ENCODE results near the gene TLDC2. TPM values are rescaled to one million over a fixed set of nuclear protein-coding genes. Genes with fewer than 3 reads are reported as not detected.
A peak's percentile ranks its signal among the peaks of the same experiment; 100 is the strongest.

Gene TLDC2
- total RNA-seq, 1 experiment from 2014 or later = not detected

GRCh38 chr20:36854348-36855240 is 21.3 kb upstream of the TLDC2 start:
- Histone ChIP-seq H2AFZ (ENCODE audit: low read length) (no peak overlapping the region), H3K4me2 (ENCODE audit: low read depth, low read length, poor library complexity, severe bottlenecking) (peak overlapping the region; percentile 35)

GRCh38 chr20:36855241-36855657 is 20.7 kb upstream of the TLDC2 start:
- Histone ChIP-seq H3K4me1 (ENCODE audit: low read length) (peaks cover 97% of the 10 kb centered on the region), H2AFZ (ENCODE audit: low read length) (no peak overlapping the region), H4K20me1 (ENCODE audit: insufficient read depth, low read depth, low read length) (peaks cover 37% of the 10 kb centered on the region; the same call in 1 of the 2 replicates), H3K9me2 (replicated peaks; ENCODE audit: insufficient read depth, low read length) (no peaks in the 10 kb centered on the region), H3K79me2 (ENCODE audit: low read length) (peaks cover 96% of the 10 kb centered on the region), H3K4me2 (ENCODE audit: low read depth, low read length, poor library complexity, severe bottlenecking) (peak overlapping the region; percentile 35), H3K9ac (ENCODE audit: low read length) (peak overlapping the region; percentile 47; the same call in 1 of the 2 replicates), H3K36me3 (ENCODE audit: insufficient read depth, low read length) (peaks cover 17% of the 10 kb centered on the region), H3K27me3 (ENCODE audit: low read length) (no peaks in the 10 kb centered on the region), H3K27ac (ENCODE audit: low read length) (peak overlapping the region; percentile 98), H3K4me3 (ENCODE audit: low read length) (no peak overlapping the region), H3K9me3 (ENCODE audit: low read length) (no peaks in the 10 kb centered on the region; the same call in 1 of the 2 replicates)
- DNase-seq = no peak

More at GRCh38 chr20:36854348-36855240, 21.3 kb upstream of the TLDC2 start:
- DNase-seq = no peak
- no peaks in the 10 kb centered on the region for H3K9me2 ChIP-seq (replicated peaks; ENCODE audit: insufficient read depth, low read length)
- peaks cover 17% of the 10 kb centered on the region for H3K36me3 ChIP-seq (ENCODE audit: insufficient read depth, low read length)
- peak overlapping the region; percentile 98 for H3K27ac ChIP-seq (ENCODE audit: low read length)
- no peaks in the 10 kb centered on the region; the same call in 1 of the 2 replicates for H3K9me3 ChIP-seq (ENCODE audit: low read length)
- H4K20me1 ChIP-seq (ENCODE audit: insufficient read depth, low read depth, low read length) = peaks cover 37% of the 10 kb centered on the region; the same call in 1 of the 2 replicates
- H3K4me1 ChIP-seq (ENCODE audit: low read length) = peaks cover 97% of the 10 kb centered on the region
- H3K27me3 ChIP-seq (ENCODE audit: low read length) = no peaks in the 10 kb centered on the region
- H3K9ac ChIP-seq (ENCODE audit: low read length) = peak overlapping the region; percentile 10; the same call in 1 of the 2 replicates
- H3K4me3 ChIP-seq (ENCODE audit: low read length) = no peak overlapping the region
- H3K79me2 ChIP-seq (ENCODE audit: low read length) = peaks cover 96% of the 10 kb centered on the region

GRCh38 chr20:36856195-36856594 is 19.7 kb upstream of the TLDC2 start:
- no peaks in the 10 kb centered on the region for H3K9me2 ChIP-seq (replicated peaks; ENCODE audit: insufficient read depth, low read length)
- DNase-seq = no peak
- no peaks in the 10 kb centered on the region for H3K27me3 ChIP-seq (ENCODE audit: low read length)
- peaks cover 13% of the 10 kb centered on the region for H3K36me3 ChIP-seq (ENCODE audit: insufficient read depth, low read length)
- H3K4me2 ChIP-seq (ENCODE audit: low read depth, low read length, poor library complexity, severe bottlenecking) = peak overlapping the region; percentile 35
- H3K79me2 ChIP-seq (ENCODE audit: low read length) = peaks cover 97% of the 10 kb centered on the region
- no peak overlapping the region for H2AFZ ChIP-seq (ENCODE audit: low read length)
- no peaks in the 10 kb centered on the region; the same call in 1 of the 2 replicates for H3K9me3 ChIP-seq (ENCODE audit: low read length)
- H3K27ac ChIP-seq (ENCODE audit: low read length) = peak overlapping the region; percentile 98
- H3K4me3 ChIP-seq (ENCODE audit: low read length) = peak overlapping the region; percentile 8; the same call in 1 of the 2 replicates
- H3K9ac ChIP-seq (ENCODE audit: low read length) = peak overlapping the region; percentile 47
- peaks cover 37% of the 10 kb centered on the region; the same call in 1 of the 2 replicates for H4K20me1 ChIP-seq (ENCODE audit: insufficient read depth, low read depth, low read length)
- peaks cover 98% of the 10 kb centered on the region for H3K4me1 ChIP-seq (ENCODE audit: low read length)

- H3K9me3 ChIP-seq (ENCODE audit: low read length) = no peaks in the 10 kb centered on the region
- H3K27ac ChIP-seq (ENCODE audit: low read length) = peak overlapping the region; percentile 98
- peaks cover 97% of the 10 kb centered on the region for H3K79me2 ChIP-seq (ENCODE audit: low read length)
- H3K27me3 ChIP-seq (ENCODE audit: low read length) = no peaks in the 10 kb centered on the region
- H3K4me1 ChIP-seq (ENCODE audit: low read length) = peaks cover 97% of the 10 kb centered on the region
- H4K20me1 ChIP-seq (ENCODE audit: insufficient read depth, low read depth, low read length) = peaks cover 37% of the 10 kb centered on the region; the same call in 1 of the 2 replicates
- DNase-seq = peak; percentile 62
- H3K4me2 ChIP-seq (ENCODE audit: low read depth, low read length, poor library complexity, severe bottlenecking) = peak overlapping the region; percentile 35
- H3K4me3 ChIP-seq (ENCODE audit: low read length) = no peak overlapping the region; the same call in 1 of the 2 replicates
- peaks cover 7% of the 10 kb centered on the region; the same call in 1 of the 2 replicates for H3K36me3 ChIP-seq (ENCODE audit: insufficient read depth, low read length)
- no peaks in the 10 kb centered on the region for H3K9me2 ChIP-seq (replicated peaks; ENCODE audit: insufficient read depth, low read length)
- H2AFZ ChIP-seq (ENCODE audit: low read length) = no peak overlapping the region
- peak overlapping the region; percentile 47 for H3K9ac ChIP-seq (ENCODE audit: low read length)
Observed at GRCh38 chr20:36856691-36857635, 19.0 kb upstream of the TLDC2 start.

GRCh38 chr20:36859282-36859555 is 16.7 kb upstream of the TLDC2 start:
- Histone ChIP-seq H3K27ac (ENCODE audit: low read length) (peak overlapping the region; percentile 98), H3K4me2 (ENCODE audit: low read depth, low read length, poor library complexity, severe bottlenecking) (peak overlapping the region; percentile 94), H3K27me3 (ENCODE audit: low read length) (no peaks in the 10 kb centered on the region), H3K4me1 (ENCODE audit: low read length) (peaks cover 78% of the 10 kb centered on the region), H2AFZ (ENCODE audit: low read length) (no peak overlapping the region), H3K36me3 (ENCODE audit: insufficient read depth, low read length) (peaks cover 4% of the 10 kb centered on the region; the same call in 1 of the 2 replicates), H3K79me2 (ENCODE audit: low read length) (peaks cover 91% of the 10 kb centered on the region), H3K9me3 (ENCODE audit: low read length) (no peaks in the 10 kb centered on the region), H3K9ac (ENCODE audit: low read length) (peak overlapping the region; percentile 97), H3K9me2 (replicated peaks; ENCODE audit: insufficient read depth, low read length) (no peaks in the 10 kb centered on the region), H4K20me1 (ENCODE audit: insufficient read depth, low read depth, low read length) (peaks cover 31% of the 10 kb centered on the region; the same call in 1 of the 2 replicates), H3K4me3 (ENCODE audit: low read length) (peak overlapping the region; percentile 87; the same call in 1 of the 2 replicates)
- DNase-seq = no peak

- peak overlapping the region; percentile 98 for H3K27ac ChIP-seq (ENCODE audit: low read length)
- peak overlapping the region; percentile 97 for H3K9ac ChIP-seq (ENCODE audit: low read length)
- no peaks in the 10 kb centered on the region for H3K9me2 ChIP-seq (replicated peaks; ENCODE audit: insufficient read depth, low read length)
- H3K36me3 ChIP-seq (ENCODE audit: insufficient read depth, low read length) = peaks cover 4% of the 10 kb centered on the region; the same call in 1 of the 2 replicates
- no peak overlapping the region for H2AFZ ChIP-seq (ENCODE audit: low read length)
- peaks cover 78% of the 10 kb centered on the region for H3K4me1 ChIP-seq (ENCODE audit: low read length)
- H3K4me2 ChIP-seq (ENCODE audit: low read depth, low read length, poor library complexity, severe bottlenecking) = peak overlapping the region; percentile 94
- no peak for DNase-seq
- no peaks in the 10 kb centered on the region for H3K27me3 ChIP-seq (ENCODE audit: low read length)
- no peaks in the 10 kb centered on the region for H3K9me3 ChIP-seq (ENCODE audit: low read length)
- peaks cover 30% of the 10 kb centered on the region; the same call in 1 of the 2 replicates for H4K20me1 ChIP-seq (ENCODE audit: insufficient read depth, low read depth, low read length)
- peaks cover 86% of the 10 kb centered on the region for H3K79me2 ChIP-seq (ENCODE audit: low read length)
- H3K4me3 ChIP-seq (ENCODE audit: low read length) = peak overlapping the region; percentile 87
Observed at GRCh38 chr20:36859700-36860330, 16.1 kb upstream of the TLDC2 start.

- peak overlapping the region; percentile 87 for H3K4me3 ChIP-seq (ENCODE audit: low read length)
- peaks cover 80% of the 10 kb centered on the region for H3K79me2 ChIP-seq (ENCODE audit: low read length)
- peak overlapping the region; percentile 98 for H3K27ac ChIP-seq (ENCODE audit: low read length)
- H3K27me3 ChIP-seq (ENCODE audit: low read length) = no peaks in the 10 kb centered on the region
- no peaks in the 10 kb centered on the region for H3K9me2 ChIP-seq (replicated peaks; ENCODE audit: insufficient read depth, low read length)
- no peak overlapping the region for H2AFZ ChIP-seq (ENCODE audit: low read length)
- peaks cover 24% of the 10 kb centered on the region; the same call in 1 of the 2 replicates for H4K20me1 ChIP-seq (ENCODE audit: insufficient read depth, low read depth, low read length)
- peaks cover 4% of the 10 kb centered on the region; the same call in 1 of the 2 replicates for H3K36me3 ChIP-seq (ENCODE audit: insufficient read depth, low read length)
- H3K9ac ChIP-seq (ENCODE audit: low read length) = peak overlapping the region; percentile 97
- no peak for DNase-seq
- H3K4me1 ChIP-seq (ENCODE audit: low read length) = peaks cover 72% of the 10 kb centered on the region
- no peaks in the 10 kb centered on the region for H3K9me3 ChIP-seq (ENCODE audit: low read length)
- H3K4me2 ChIP-seq (ENCODE audit: low read depth, low read length, poor library complexity, severe bottlenecking) = peak overlapping the region; percentile 94
Observed at GRCh38 chr20:36860339-36860738, 15.6 kb upstream of the TLDC2 start.
